ENCODE data around the gene SYT15.

- TF ChIP-seq, protein P1, sequence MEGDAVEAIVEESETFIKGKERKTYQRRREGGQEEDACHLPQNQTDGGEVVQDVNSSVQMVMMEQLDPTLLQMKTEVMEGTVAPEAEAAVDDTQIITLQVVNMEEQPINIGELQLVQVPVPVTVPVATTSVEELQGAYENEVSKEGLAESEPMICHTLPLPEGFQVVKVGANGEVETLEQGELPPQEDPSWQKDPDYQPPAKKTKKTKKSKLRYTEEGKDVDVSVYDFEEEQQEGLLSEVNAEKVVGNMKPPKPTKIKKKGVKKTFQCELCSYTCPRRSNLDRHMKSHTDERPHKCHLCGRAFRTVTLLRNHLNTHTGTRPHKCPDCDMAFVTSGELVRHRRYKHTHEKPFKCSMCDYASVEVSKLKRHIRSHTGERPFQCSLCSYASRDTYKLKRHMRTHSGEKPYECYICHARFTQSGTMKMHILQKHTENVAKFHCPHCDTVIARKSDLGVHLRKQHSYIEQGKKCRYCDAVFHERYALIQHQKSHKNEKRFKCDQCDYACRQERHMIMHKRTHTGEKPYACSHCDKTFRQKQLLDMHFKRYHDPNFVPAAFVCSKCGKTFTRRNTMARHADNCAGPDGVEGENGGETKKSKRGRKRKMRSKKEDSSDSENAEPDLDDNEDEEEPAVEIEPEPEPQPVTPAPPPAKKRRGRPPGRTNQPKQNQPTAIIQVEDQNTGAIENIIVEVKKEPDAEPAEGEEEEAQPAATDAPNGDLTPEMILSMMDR (IDR thresholded peaks at IDR 0.05) = no peak
- no peak for TF ChIP-seq POLR2AphosphoS5 (IDR thresholded peaks at IDR 0.05)
Observed at GRCh38 chr10:46537309-46537708, 41.6 kb upstream of the SYT15 start.
